Activated CD4-positive, alpha-beta T cell treated with anti-CD3 and anti-CD28 coated beads for 1 hour (primary cell): Measurements from ENCODE around the gene CNPY1.

ENCODE experiments used
- DNase-seq: peaks from one replicate; pipeline ENCODE4 v3.0.0-alpha.2; 2020

The CNPY1 gene

DNA sequence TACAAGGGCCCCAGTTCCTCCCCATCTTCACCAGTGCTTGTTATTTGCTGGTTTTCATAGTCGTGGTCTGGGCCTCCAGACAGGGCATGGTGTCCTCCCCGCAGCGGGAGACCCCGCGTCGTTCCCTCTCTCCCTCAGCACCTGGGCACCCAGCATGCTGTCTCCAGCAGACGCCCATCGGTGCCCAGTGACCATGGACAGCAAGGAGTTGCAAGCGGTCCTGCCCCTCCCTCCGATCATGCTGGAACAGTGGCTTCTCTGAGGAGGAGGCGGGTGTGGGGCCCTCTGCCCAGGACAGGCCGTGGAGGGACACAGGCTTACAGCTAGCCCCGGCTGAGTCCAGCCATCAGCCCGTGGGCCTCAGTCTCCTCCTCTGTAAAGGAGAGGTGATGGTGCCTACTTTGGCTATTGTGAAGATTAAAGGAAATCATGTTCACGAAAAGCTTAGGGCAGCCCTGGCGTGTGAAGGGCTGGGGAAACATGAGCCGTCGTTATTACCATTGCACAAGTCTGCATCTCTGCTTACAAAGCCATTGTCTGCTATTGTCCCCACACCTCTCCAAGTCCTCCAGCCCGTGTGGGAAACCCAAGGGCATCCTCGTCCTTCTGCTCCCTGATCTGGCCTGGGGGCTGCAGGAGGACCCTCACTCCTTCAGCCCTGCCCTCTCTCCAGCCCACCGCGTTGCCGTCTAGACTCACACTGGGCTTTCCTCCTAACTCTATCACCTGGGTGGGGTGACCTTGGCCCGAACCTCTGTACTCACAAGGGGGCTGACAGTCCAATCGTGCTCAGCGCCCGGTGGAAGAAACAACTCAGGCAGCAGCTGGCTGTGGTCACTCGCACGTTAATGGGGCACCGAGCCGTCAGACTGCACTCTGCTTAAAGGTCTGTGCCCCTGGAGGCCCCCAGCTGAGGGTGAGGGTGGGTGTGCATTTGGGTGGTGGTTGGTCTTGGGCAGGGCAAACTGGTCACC, 58.6 kb downstream of the CNPY1 start:
- DNase-seq, result no peak

DNA sequence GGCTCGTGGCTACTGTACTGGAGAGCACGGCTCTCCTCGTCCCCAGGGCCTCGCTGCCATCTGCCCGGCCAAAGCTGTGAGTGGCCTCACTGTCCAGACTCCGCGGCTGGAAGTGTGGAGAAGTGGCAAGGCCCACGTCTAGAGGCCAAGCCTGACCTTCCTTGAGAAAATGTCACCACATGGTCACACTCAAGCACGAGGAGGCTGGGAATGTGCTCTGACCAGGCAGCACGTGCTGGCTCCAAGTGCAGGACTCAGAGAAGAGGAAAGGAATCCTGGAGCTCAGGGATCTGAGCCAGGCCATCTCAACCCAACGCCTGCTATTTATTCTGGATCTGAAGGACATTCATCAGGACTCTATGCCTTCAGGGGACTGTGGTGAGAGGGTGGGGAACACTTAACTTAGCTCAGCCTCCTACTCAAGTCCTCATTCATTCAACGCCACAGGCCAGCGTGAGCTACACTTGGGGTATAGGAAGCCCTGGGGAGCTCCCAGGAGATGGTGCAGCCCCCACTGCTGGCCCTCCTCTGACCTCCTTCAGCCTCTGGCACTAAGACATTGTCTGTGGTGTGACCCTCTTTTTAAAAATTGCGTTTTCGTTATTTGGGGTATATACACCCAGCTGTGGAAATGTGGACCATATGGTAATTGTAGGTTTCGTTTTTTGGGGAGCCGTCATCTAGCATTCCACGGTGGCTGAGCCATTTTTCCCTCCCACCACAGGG, 59.4 kb downstream of the CNPY1 start:
- no peak for DNase-seq

DNA sequence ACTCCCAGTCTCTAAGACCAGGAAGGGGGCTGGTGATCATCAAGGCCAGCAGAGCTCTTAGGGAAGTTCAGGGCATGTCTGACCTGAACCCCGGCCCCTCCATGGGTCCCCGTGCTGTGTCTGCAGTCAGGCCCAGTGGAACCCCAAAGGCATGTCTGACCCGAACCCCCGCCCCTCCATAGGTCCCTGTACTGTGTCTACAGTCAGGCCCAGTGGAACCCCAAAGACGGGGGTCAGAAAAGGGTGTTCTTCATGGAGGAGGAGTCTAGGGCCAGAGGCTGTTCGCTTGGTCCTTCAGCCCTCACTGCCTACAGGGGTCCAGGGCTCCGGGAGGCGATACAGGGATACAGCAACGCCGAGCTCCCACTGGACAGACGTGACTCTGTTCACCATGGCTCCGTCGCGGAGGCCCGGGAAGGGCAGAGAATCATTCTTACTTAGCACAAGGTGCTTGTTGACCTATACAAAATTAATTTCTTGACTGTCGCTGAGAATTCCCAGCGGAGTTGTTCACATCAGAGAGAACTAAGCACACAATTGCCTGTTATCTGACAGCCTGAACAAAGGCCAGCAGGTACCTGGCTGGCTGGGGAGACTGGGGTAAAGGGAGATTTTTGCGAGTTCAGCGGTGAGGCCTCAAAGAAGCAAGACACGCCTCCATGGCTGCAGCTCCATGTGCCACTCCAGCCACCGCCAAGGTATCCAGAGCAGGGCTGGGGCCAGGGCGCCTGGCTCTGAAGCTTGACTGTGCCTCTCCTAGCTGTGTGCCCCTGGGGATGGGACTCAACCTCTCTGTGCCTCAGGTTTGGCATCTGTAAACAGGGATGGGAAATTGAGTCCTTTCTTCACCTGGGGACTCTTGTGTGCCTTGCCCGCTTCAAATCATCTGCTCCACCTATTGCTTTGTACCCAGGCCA, 61.6 kb downstream of the CNPY1 start:
- no peak for DNase-seq

DNA sequence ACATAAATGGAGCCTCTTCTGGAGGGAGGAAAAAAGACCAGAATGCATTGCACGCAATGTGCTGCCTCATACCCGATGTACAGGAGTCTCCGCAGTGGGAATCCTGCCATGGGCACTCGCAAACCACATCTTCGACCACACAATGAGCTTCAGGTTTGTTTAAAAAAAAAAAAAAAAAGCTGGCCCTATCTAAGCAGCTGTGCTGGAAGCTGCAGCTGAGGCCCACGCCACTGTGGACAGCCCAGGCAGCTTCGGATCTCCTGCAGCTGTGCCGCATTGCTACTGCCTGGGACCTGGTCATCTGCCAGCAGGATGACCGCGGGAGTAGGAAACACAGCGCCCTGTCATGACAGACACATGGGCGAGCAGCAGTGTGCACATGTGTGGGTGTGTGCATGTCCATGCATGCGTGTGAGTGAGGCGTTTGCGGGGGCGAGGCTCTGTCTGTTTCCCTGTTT, 62.5 kb downstream of the CNPY1 start:
- DNase-seq, result no peak

DNA sequence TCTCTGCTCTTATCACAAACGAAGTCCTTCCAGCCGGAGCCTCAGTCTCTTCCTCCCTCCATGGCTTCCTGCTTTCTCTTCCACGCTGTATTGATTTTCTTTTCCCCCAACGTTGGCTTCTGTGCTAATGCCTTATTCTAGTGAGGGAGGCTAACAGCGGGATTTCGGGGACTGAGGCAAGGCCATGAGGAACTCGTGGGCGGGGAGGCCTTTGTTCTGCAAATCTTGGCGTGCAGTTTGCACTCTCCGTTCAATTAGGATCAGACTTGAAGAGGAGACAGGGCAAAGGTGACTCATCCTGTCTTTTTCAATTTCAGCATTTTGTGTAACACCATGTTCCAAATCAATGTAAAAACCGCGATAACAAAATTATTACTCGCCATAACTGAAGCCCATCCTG, 63.1 kb downstream of the CNPY1 start:
- no peak for DNase-seq

DNA sequence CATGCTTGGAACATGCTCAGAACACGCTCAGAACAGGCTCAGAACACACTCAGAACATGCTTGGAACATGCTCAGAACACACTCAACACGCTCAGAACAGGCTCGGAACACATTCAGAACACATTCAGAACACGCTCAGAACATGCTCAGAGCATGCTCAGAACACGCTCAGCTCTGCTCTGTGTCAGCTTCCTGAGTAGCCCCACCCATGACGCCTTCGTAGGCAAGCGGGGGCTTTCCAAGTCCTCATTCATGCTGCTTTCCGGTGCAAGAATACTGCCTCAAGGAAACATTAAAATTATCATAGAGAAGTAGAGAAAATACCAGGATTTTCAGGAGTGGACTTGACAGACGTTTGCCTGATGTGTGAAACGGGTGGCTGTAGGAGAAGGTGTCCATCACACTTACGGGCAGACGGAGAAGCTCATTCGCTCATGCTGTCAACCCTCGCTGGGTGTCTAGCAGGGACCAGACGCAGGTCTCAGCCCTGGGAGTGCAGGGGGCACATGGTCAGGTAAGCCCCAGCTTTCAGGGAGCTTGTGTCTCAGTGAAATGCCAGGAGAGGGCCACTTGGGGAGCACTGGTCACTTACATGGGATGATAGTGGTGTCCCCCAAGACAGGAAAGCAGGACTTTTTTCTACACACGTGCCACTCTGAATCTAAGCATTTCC, 63.7 kb downstream of the CNPY1 start:
- no peak for DNase-seq

DNA sequence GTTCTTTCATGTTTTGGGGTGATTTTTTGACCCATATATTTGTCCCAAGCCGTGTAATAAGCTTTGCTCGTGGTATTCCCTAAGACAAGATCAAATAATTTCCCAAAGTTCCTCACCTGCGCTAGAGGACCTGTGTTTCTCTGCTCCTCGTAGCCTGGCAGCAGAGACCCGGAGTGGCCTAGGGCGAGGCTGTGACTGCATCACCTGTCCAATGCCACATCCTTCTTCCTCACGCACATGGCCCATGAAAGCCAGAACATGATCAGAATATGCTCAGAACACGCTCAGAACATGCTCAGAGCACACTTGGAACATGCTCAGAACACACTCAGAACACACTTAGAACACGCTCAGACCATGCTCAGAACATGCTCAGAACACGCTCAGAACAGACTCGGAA, 64.6 kb downstream of the CNPY1 start:
- DNase-seq, result no peak

DNA sequence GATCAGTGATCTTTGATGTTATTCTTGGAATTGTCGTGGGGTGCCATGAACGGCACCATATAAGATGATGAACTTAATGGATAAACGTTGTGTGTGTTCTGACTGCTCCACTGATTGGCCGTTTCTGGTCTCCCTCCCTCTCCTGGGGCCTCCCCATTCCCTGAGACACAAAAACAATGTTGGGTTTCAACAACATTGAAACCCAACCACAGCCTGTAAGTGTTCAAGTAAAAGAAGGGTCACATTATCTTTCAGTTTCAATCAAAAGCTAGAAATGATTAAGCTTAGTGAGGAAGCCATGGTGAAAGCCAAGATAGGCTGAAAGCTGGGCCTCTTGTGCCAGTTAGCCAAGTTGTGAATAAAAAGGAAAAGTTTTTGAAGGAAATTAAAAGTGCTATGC, 68.9 kb downstream of the CNPY1 start:
- no peak for DNase-seq

DNA sequence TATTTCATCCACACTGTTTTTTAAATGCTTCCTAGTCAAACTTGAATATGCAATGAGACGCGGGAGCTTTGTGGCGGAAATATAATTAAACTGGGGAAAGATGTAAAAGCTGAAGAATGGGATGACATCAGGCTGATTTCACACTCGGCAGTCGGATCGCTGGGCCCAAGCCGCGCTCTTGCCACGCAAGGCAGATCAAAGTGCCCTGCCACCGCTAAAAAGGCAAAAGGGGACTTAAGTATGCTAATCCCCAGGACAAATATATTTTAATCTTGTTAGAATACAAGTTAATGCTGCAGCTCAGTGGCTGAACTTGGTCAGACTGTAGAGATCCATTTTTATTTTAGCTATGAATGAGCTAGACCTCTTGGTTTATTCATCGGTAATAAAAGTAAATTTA, 74.6 kb downstream of the CNPY1 start:
- DNase-seq, result no peak

DNA sequence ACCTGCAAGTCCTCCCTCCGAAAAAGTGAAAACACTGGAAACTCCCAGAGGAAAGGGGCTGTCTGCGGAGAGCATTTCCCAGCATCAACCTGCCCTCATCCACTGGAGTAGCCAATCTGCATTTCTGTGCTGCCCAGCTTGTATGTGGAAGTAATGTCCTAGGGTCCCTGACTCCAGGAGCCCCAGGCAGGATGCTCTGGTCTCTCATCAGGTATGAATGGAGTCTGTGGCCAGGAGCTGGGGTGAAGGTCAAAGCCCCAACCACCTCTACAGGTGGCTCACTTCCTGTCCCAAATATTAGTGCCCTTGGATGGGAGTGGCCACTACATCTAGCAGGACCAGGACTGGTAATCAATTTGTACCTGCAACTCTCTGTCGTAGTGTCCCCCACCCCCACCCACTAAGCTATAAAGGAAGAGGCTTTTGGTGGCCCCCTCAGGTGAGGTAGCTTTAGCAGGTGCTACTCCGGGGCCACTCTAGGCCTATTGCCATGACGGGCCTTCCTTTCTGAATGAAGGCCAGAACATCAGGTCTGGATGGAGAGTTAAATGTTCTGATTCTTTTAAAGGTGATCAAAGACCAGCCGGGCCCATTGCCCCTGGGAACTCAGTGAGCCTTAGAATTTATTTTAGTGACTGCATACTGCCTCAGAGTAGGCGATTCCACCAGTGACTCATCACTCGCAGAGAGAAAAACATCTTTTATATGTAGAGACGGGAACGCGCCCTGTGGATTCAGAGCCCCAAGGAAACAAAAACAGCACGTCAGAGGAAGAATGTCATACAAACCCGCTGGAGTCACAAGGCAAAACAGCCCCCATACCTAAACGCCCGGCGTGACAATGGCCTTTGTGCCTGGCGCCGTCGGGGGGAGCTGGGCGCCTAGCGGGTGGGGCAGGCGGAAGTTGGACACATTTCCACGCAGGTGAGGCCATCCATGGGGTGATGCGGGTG, 75.4 kb downstream of the CNPY1 start:
- no peak for DNase-seq

DNA sequence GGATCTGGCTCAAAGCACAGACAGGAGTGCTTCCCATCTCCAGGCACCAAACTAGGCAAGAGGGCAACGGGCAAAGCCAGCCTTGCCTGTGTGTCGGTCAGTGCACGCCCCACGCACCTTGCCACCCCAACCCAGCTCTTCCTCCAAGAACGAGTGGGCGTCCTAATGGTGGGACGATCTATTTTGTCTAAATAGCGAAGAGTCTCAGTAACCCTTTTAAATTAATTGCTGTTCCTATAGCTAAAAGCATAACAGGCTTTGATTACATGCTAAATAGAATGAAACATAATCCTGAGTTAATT, 76.2 kb downstream of the CNPY1 start:
- no peak for DNase-seq

DNA sequence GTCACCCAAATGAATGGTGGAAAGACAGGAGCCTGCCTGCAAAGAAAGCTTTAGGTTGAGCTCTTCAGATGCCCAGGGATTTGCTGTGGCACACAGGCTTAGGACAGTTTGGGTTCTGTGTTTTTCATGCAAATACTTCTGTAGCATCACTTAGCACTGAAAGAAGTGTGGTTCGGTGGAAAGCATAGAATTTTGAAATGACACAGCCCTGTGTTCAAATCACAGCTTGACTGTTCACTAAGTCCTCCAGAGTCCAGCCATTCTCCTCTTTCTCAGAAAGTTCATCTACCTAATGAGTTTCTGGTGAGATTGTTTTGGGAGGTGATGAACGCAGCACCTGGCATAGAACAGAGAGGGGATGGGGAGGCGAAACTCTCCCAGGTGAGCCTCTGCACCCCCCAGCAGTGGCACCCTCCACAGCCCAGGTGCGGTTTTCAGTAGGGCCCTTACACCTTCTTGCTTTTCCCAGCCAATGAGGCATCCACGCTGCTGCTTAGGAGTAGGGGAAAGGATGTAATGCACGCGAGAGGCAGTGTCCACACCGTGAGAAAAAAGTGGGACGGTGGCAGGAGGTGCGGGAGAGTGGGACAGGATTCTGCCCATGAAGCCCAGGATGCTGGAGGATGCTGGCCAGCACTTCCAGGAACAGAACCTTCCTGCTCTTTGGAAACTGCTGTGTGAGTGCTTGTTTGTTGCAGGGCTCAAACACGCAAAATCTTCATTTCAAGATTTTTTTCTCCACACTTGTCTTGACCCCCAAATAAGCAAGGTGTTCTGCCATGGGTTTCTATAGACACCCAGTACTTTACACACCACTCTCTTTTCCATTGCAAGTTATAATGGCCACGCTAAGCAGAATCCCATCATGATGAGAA, 76.8 kb downstream of the CNPY1 start:
- no peak for DNase-seq

DNA sequence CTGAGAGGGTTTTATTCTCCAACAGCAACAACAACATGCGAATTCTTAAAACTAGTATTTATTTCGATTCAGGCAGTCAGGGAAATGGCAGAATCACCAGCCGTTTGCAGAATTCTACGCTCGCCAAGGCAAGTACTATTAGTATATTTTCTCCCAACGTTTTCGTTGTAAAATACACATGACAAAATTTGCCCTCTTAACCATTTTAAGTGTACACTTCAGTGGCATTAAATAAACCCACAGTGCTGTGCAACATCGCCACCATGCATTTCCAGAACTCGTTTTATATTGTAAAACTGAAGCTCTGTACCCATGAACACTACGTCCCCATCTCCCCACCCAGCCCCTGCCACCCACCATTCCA, 77.6 kb downstream of the CNPY1 start:
- DNase-seq, result no peak

DNA sequence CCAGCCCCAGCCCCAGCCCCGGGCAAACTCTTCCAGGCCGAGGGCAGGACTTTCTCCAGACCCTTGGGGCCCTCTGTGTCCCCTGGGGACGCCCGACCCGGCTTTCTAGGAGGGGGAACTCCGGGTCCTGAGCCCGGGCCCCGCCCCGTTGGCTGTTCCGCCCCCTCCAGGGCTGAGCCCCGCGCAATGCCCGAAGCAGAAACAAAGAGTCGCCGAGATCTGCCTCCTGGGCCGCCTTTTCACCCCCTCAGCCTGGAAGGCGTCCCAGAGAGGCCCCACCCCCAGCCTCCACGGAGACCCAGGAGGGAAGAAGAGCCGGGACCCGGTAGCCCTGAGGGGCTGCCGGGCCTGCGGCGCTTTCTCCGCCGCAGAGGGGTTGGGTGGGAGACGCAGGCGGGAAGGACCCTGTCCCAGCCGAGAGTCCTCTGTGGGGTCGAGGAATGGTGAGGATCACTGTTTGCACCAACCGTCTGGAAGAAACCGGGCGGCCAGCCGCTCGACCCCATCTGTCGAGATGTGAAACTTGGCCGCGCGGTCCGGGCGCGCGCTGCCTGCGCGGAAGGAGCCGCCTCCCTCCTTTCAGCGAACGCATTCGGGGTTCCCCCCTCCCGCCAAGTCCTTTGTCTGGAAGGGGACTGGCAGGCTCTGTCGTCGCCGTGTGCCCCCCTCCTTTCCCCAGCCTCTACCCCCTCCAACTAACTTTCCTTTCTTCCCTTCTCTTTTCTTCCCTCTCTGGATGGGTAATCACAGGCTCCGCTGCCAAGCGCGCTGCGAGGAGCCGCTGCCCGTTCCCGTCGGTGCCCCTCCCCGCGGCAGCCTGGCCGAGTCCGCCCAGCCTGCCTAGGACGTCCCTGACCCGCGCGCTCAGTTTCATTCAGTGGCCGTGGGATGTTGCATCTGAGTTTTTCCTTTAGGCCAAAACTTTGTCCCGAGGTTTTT, 78.2 kb downstream of the CNPY1 start:
- DNase-seq, result no peak

DNA sequence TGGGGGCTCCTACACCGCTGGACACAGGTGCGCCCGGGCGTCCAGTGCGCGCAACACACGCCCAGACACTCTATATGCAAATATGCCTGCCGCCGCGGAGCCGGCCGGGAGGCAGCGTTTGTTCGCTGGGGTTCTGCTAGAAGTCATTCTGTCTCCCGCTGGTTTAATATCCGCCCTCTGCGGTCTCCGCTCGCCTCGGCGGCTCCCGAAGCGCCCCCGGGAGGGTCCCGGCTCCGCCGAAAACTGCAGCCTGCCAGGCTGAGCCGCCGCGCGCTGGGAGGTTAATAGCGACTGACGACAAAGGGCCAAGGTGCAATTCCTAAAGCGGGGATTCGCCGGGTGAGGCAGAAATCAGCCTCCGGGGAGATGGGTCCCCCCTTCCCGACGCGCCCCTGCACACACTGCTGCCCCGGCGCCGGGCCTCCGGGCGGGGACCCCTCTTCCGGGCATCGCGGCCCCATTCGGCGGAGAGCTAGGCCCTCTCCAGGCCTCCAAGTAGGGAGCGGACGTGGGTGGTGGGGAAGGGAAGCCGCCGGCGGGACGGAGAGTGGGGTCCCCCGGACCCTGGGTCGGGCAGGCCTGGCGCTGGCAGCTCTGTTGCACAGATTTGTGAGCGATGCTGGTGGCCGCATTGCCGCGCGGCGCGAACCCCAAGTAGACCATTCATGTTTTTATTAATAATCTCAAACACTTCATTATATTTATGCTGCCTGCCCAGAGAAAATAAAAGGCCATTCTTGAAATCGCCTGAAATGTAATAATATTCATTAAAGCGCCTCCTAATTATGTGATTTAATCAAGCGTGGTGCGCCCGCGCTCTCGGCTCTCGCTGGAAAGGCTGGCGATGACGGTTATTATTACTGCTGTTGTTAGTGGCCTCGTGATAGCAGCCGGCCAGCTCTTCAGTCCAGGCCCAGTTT, 79.3 kb downstream of the CNPY1 start:
- DNase-seq, result no peak

DNA sequence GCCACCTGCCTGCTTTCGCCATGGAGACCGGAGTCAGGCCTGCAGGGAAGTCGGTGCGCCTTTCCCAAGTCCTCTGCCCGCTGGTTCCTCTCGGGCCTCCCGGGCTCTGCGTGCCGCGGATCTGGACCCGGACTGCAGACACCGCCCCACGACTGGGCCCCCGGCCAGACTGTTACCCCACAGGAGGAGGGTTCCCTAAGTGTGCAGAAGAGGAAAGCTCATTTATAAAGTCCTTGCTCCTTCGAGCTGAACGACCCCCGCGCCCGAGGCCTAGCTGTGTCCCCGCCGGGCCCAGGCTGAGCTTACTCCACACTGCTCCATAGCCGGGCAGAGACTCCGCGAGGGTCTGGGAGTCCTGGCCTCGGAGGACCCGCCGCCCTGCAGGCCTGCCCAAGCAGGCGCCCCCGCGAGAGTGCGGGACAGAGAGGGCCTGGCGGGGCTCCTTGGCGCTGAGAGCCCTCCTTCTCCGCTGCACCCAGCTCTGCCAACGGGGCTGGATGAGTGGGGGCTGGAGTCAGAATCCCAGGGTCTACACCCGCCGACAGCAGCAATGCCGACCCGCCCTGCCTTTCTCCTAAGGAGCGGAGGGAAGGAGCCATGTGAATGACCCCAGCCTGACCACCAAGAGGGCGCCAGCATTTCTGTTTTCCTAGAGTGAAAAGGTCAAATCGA, 80.1 kb downstream of the CNPY1 start:
- no peak for DNase-seq

DNA sequence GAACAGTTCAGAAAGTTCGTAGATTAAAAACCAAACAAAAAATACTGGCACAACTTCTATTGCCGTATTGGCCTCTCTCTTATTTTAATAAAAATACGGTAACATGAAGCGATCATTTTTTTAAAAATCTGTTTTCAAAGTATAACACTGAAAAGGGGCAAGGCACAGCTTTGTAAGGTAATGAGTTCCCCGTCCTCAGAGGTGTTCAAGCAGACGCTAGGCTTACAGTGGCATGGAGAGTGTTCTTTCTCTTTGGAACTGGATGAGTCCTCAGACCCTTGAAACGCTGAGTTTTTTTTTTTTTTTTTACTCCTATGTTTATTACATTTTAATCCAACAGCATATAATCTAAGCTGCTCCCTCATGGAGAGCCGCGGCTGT, 80.6 kb downstream of the CNPY1 start:
- DNase-seq, result no peak
